Measurements from ENCODE around the gene SEL1L3.

The SEL1L3 gene

DNA sequence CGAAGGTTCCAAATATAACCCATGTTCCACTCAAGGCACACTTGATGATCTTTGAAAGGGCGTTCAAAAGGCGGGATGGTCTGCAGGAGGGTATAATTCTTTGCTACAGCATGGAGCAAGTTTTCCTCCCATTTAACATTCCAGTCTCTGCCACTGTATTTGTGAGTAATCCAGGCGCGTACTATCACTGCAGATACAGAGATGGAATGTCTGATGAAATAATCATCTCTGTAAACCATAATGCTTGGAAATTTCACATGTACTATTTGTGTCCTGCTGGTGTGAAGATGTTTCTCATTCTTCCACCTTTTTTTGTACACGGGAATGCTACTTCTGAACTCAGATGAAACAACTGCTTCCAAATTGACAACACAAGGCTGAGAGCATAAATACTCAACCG, 15.5 kb downstream of the SEL1L3 start:
- TF ChIP-seq, protein P1, sequence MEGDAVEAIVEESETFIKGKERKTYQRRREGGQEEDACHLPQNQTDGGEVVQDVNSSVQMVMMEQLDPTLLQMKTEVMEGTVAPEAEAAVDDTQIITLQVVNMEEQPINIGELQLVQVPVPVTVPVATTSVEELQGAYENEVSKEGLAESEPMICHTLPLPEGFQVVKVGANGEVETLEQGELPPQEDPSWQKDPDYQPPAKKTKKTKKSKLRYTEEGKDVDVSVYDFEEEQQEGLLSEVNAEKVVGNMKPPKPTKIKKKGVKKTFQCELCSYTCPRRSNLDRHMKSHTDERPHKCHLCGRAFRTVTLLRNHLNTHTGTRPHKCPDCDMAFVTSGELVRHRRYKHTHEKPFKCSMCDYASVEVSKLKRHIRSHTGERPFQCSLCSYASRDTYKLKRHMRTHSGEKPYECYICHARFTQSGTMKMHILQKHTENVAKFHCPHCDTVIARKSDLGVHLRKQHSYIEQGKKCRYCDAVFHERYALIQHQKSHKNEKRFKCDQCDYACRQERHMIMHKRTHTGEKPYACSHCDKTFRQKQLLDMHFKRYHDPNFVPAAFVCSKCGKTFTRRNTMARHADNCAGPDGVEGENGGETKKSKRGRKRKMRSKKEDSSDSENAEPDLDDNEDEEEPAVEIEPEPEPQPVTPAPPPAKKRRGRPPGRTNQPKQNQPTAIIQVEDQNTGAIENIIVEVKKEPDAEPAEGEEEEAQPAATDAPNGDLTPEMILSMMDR (IDR thresholded peaks at IDR 0.05; ENCODE audit: borderline replicate concordance, insufficient read depth, low read depth, low read length), result no peak
- no peak overlapping the region for H3K4me3 ChIP-seq (ENCODE audit: low read depth, low read length)

DNA sequence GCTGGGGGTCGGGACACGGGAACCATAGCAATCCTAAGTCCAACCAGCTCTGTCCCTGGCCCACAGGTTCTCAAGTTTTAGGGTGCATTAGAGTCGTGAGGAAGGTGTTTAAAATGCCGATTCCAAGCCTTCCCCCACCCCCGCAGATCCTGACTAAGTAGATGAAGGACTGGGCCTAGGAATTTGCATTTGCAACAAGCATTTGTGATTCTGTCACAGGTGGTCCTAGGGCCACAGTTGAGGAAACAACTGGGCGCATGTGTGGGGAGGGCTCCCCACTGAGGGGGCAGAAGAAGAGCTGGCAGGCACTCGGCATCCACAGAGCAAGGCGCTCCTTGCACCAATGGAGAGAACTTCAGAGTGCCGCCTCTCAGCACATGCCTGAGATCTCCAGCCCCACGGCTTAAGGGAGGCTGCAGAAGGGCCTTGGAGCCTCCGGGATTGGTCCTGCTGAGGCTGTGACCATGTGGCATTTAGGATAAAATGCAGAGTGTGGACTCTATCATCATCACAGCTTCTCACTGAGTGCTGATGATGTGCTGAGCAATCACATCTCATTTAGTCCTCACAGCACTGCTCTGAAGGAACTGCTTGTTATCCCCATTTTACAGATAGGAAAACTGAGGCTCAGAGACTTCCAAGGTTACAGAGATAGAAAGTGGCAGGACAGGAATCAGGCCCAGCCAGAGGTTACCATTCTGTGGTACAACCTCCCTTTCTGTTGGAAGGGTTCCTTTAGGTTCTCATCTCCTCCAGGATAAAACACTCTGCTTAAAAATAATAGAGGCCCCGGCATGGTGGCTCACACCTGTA, 16.7 kb downstream of the SEL1L3 start:
- TF ChIP-seq, protein P1 (IDR thresholded peaks at IDR 0.05; ENCODE audit: borderline replicate concordance, insufficient read depth, low read depth, low read length), result no peak
- H3K4me3 ChIP-seq (ENCODE audit: low read depth, low read length), result no peak overlapping the region

DNA sequence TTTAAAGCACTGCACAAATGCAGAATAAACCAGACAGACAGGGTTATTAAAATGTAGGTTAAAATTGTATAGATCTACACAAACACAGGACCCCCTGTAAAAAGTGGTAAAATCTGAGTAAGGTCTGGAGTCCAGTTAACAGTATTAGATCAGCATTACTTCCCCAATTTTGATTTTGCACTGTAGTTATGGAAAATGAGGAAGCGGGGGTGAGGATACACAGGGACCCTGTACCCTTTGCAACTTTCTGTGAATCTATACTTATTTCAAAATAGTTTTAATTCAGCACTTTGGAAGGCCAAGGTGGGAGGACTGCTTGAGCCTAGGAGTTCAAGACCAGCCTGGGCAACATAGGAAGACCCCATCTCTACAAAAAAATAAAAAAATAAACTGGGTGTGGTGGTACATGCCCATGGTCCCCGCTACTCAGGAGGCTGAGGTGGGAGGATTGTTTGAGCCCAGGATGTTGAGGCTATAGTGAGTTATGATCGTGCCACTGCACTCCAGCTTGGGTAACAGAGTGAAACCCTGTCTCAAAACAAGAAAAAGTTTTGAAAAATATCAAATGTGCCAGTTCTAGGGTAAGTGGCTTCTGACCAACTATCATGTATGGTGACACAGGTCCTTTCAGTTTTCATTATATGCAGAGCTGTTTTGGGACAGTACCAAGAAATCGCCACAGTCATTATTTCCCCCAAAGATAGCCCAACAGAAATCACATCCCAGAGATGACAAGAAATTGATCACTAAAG, 17.7 kb downstream of the SEL1L3 start:
- H3K4me3 ChIP-seq (ENCODE audit: low read depth, low read length), result no peak overlapping the region
- TF ChIP-seq, protein P1 (IDR thresholded peaks at IDR 0.05; ENCODE audit: borderline replicate concordance, insufficient read depth, low read depth, low read length), result no peak

DNA sequence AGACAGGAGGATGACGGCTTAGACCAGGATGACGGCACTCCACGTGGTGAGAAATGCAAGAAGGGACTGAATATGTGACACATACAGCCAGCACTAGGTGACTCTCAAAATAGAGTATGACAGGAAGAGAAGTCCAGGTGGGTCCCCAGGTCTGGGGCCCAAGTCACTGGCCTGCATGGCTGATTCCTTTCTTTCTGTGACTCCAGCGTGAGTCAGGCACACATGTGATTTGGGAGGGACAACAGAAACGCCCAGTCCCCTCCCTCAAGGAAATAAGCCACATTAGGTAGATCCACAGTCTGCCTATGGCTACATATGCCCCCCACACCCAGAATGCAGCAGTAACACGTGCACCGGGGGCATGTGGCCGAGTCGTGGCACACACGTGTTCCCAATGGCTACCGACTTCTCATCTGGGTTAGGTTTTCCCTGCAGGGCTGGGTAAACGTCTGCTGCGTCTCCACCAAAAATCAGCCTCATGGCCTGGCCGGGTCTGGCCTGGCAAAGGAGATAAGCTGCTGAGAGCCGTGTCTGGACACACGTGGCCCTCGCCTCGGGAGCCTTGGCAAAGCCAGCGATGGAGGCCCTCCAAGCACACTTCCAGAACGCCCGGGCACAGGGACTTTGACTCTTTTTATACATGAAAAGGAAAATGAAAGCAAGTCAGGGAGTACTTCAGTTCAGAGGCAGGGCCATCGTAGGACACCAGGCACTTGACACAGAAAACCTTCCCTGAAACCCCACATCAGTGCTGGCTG, 19.3 kb downstream of the SEL1L3 start:
- no peak overlapping the region for H3K4me3 ChIP-seq (ENCODE audit: low read depth, low read length)
- TF ChIP-seq, protein P1 (IDR thresholded peaks at IDR 0.05; ENCODE audit: borderline replicate concordance, insufficient read depth, low read depth, low read length), result no peak

DNA sequence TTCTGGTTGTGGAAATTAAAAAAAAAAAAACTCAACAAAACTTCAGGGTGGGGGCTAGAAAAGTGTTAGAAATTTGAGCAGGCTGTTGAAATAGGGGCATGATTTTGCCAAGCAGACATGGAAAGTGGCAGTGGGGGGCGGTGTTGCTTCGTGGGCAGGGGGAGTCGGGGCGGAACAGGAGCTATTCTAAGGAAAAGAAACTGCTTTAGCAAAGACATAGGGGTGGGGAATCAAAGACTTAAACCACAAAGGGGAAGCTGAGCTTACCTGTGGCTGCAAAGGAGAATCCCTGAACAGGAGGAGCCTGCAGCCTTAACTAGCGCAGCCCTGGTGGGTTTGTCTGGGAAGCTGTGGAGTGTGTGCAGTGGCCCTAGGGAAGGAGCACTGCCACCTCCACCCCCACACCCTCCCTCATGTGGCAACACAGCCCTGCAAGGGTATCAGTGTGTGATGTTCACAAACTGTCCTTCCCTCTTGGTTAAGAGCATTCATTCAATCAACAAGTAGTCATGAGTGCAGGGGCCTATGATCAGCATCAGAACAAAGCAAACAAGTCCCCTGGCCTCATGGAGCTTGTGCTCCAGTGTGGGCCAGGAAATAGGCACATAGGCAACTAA, 20.5 kb downstream of the SEL1L3 start:
- no peak overlapping the region for H3K4me3 ChIP-seq (ENCODE audit: low read depth, low read length)

DNA sequence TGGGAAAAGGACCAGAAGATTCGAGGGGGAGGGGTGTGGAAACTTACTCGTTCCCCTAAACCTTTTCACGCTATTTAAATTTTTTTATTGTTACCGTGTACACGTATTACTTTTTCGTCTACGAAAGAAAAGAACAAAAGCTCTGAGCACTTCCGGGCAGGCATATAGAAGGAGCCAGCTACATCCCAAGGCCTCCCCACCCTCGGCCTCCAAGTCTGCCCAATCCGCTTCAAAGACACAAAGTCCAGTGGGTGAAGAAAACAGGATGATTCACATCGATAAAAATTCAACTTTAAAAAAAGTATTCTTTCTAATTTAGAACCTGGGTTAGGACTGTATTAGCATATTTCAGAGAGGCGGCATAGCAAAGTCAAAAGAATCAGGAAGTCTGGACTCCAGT, 23.1 kb downstream of the SEL1L3 start:
- TF ChIP-seq, protein P1 (IDR thresholded peaks at IDR 0.05; ENCODE audit: borderline replicate concordance, insufficient read depth, low read depth, low read length), result no peak
- H3K4me3 ChIP-seq (ENCODE audit: low read depth, low read length), result no peak overlapping the region

More for the DNA sequence above, 20.5 kb downstream of the SEL1L3 start:
- TF ChIP-seq, protein P1 (IDR thresholded peaks at IDR 0.05; ENCODE audit: borderline replicate concordance, insufficient read depth, low read depth, low read length), result peak; percentile 66; the same call in 1 of the 2 replicates

All from GM12875 (cell line).